Lung (tissue), 12 donors: Measurements from ENCODE around the gene BATF. TPM values are rescaled to one million over a fixed set of nuclear protein-coding genes. Genes with fewer than 3 reads are reported as not detected.

ENCODE experiments used
- ATAC-seq: fragments of 200-7000 bp; cut with Tn5 transposase; one replicate; pipeline ENCODE4 v1.9.1; 2020; ENCODE audit warnings: moderate number of reproducible peaks; ENCODE audit not compliant: insufficient read depth, low FRiP score
- DNase-seq, 3 donors: peaks; one replicate each; pipeline ENCODE4 v3.0.0-alpha.2; 2013 to 2017
- H3K27ac ChIP-seq, 2 donors: one replicate each; pipeline ENCODE4 v1.5.1; 2013; ENCODE audit warnings: mild to moderate bottlenecking in 2 of 2, moderate library complexity in 2 of 2, control low read depth in 1 of 2, inconsistent platforms in 1 of 2, low read depth in 1 of 2, low read length in 1 of 2
- H3K27me3 ChIP-seq, 3 donors: one replicate each; pipeline ENCODE4 v1.5.1; 2013; ENCODE audit warnings: low read length in 2 of 3; ENCODE audit not compliant: control insufficient read depth in 3 of 3, insufficient read depth in 3 of 3
- H3K36me3 ChIP-seq, 4 donors: one replicate each; pipeline ENCODE4 v1.5.1; 2013; ENCODE audit warnings: low read length in 4 of 4, mild to moderate bottlenecking in 1 of 4, moderate library complexity in 1 of 4; ENCODE audit not compliant: control insufficient read depth in 4 of 4, insufficient read depth in 4 of 4
- H3K4me1 ChIP-seq, 5 donors: one replicate each; pipeline ENCODE4 v1.5.1; 2013; ENCODE audit warnings: low read length in 5 of 5, mild to moderate bottlenecking in 2 of 5, moderate library complexity in 1 of 5; ENCODE audit not compliant: control insufficient read depth in 5 of 5, insufficient read depth in 5 of 5
- H3K4me3 ChIP-seq: one replicate; pipeline ENCODE4 v1.5.1; 2013; ENCODE audit warnings: mild to moderate bottlenecking, control low read depth, moderate library complexity
- H3K9ac ChIP-seq, 2 donors: one replicate each; pipeline ENCODE4 v1.5.1; 2013; ENCODE audit warnings: low read length in 2 of 2, control low read depth in 1 of 2; ENCODE audit not compliant: insufficient read depth in 1 of 2
- H3K9me3 ChIP-seq, 4 donors: one replicate each; pipeline ENCODE4 v1.5.1; 2013; ENCODE audit warnings: low read length in 3 of 4, mild to moderate bottlenecking in 1 of 4, moderate library complexity in 1 of 4; ENCODE audit not compliant: control insufficient read depth in 4 of 4, insufficient read depth in 3 of 4
- WGBS, 2 donors: extraction: QIAGEN DNeasy Blood & Tissue Kit; methylation state at CpG; one replicate each; pipeline ENCODE4 v1.1.7; 2013; 5-methylcytosine and 5-hydroxymethylcytosine counted together
- polyA plus RNA-seq, 2 donors: library from polyadenylated mRNA; stranded (reverse); fragments of 200-250 nt; gene quantifications; one replicate each; pipeline ENCODE4 v1.2.1, GENCODE V29; 2013
- total RNA-seq, 2 donors: library from RNA; depleted of rRNA in 1 of 2; stranded (reverse); fragments of >200 nt in 1 of 2; gene quantifications; one replicate each; pipeline ENCODE4 v1.2.1, GENCODE V29; 2014 to 2021
- TF ChIP-seq, protein P1 (sequence below): IDR thresholded peaks from 2 replicates; pipeline ENCODE4 v1.5.1; 2012; ENCODE audit warnings: mild to moderate bottlenecking; ENCODE audit errors: control extremely low read depth, extremely low read depth
- donor health status: control.
- donor health status: control.
- donor health status: Bipolar disorder and iron deficiency.
- donor health status: healthy.
- donor health status: DM: yes; HTN: yes; CAD: no.

The BATF gene
- total and polyA plus RNA-seq, 4 donors = 7.4 to 74.3 (median 11.7) TPM

DNA sequence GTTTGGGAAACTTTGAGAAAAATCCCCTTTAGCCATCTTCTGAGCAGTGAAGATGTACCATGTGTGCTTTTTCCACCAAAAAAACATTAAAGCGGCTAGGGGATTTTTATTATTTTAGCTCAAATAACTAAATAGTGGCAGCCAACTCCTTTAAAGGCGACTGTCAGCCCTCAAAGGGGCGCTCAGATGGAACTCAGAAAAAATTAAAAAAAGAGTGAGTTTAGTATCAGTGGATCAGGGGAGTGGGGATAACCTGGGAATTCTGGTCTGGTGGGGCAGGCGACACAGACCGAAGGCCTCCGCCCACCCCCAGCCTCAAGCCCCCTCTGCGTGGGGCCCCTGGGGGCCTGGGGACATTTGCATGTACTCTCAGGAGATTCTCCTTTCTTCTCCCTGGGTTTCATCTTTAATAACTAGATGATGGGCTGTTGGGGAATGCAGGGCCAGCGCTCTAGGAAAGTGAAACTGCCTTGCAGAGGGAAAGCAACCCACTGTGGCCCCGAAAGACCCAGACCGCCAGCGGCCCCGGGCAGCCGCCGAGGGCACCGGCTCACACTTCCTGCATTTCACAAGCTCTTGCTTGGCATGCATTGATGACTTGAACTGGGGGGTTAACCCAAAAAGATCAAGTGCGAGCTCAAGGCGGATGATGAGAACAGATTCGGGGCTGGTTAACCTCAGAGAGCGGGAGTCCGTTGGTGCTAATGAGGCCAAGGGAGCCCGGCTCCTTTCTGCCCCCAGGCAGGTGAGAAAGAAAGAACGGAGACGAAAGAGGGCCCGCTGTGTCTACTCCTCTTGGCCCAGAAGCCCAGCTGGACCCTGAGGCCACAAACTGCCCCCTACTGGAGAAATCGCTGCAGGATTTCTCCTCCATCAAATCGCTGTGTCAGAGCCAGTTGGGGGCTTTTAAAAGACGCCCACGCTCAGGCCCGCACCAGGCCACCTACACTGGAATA lies 7.3 kb upstream of the BATF start:
- DNase-seq (peak; percentile 24 to 60 (median 51)), ATAC-seq (peak; percentile 62)
- Histone ChIP-seq H3K9ac (no peak overlapping the region), H3K4me3 (peak overlapping the region; percentile 9), H3K9me3 (peaks cover 0 to 5% (median 5%) of the 10 kb centered on the region in 4 donors), H3K27me3 (no peaks in the 10 kb centered on the region), H3K27ac (peak overlapping the region in 1 of 2 donors; percentile 33), H3K36me3 (no peaks in the 10 kb centered on the region), H3K4me1 (peaks cover 0 to 10% (median 4%) of the 10 kb centered on the region in 5 donors)
- 31 to 38% methylated on average over 29 of the region's 29 CpGs for WGBS, 2 donors
- TF ChIP-seq, protein P1, sequence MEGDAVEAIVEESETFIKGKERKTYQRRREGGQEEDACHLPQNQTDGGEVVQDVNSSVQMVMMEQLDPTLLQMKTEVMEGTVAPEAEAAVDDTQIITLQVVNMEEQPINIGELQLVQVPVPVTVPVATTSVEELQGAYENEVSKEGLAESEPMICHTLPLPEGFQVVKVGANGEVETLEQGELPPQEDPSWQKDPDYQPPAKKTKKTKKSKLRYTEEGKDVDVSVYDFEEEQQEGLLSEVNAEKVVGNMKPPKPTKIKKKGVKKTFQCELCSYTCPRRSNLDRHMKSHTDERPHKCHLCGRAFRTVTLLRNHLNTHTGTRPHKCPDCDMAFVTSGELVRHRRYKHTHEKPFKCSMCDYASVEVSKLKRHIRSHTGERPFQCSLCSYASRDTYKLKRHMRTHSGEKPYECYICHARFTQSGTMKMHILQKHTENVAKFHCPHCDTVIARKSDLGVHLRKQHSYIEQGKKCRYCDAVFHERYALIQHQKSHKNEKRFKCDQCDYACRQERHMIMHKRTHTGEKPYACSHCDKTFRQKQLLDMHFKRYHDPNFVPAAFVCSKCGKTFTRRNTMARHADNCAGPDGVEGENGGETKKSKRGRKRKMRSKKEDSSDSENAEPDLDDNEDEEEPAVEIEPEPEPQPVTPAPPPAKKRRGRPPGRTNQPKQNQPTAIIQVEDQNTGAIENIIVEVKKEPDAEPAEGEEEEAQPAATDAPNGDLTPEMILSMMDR = no peak

DNA sequence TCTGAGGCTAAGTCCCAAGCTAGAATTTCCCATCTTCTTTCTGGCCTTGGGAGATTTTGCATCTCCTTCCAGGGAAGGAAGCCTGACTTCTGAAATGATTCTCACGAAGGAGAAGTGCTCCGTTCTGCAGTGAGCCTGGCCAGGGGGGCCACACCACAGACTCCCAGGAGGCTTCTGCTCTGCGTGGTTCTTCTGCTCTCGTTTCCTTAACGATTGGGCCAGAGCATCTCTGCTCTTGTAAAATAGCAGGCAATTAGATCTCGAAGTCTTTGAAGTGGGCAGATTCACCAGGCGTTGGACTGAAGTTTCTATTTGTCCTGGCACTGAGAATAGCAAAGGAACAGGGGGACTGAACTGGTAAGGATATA lies 6.7 kb upstream of the BATF start:
- Histone ChIP-seq H3K27me3 (no peaks in the 10 kb centered on the region), H3K9ac (no peak overlapping the region), H3K4me3 (peak overlapping the region; percentile 9), H3K9me3 (peaks cover 0 to 5% (median 5%) of the 10 kb centered on the region in 4 donors), H3K27ac (peak overlapping the region in 1 of 2 donors; percentile 33), H3K4me1 (peaks cover 0 to 10% (median 4%) of the 10 kb centered on the region in 5 donors), H3K36me3 (no peaks in the 10 kb centered on the region)
- TF ChIP-seq, protein P1 = no peak
- DNase-seq = peak in 1 of 3 donors; percentile 15
- 32 to 48% methylated on average over 7 of the region's 7 CpGs for WGBS, 2 donors
- no peak for ATAC-seq

DNA sequence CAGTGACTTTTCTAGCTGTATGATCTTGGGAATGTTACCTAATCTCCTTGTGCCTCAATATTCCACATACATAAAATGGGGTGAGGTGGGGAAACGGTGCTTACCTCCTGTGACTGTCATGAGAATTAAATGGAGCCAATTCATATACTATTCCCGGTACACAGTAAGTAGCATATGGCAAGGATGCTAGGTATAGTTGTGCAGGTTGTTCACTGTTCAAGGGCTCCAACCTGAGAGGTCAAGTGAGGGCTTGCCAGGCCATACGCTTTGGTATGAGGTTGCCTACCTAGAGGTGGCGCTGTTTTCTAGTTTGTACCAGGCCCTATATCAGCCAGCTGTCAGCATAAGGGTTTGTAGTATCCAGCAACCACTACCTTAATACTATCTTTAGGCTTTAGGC lies 3.6 kb upstream of the BATF start:
- TF ChIP-seq, protein P1 = no peak
- Histone ChIP-seq H3K36me3 (no peaks in the 10 kb centered on the region), H3K9me3 (no peaks in the 10 kb centered on the region), H3K4me3 (no peak overlapping the region), H3K4me1 (peaks cover 0 to 19% (median 8%) of the 10 kb centered on the region in 5 donors), H3K27ac (no peak overlapping the region), H3K27me3 (no peaks in the 10 kb centered on the region), H3K9ac (no peak overlapping the region)
- ATAC-seq (no peak), DNase-seq (no peak)
- 82 to 87% methylated on average over 4 of the region's 4 CpGs for WGBS, 2 donors
